WERI-Rb-1 (cell line): ENCODE measurements around the gene ABO.
"Not testable (repeated sequence)": the region's sequence is repeated elsewhere in the genome, so short reads cannot be mapped to it uniquely, and the experiment has no call there.

Experiments used
- DNase-seq: peaks from one replicate; pipeline ENCODE4 v3.0.0-alpha.2; 2020
- H3K27ac ChIP-seq: fragments of 250-450 bp; sonication (Bioruptor Pico); 2 replicates; pipeline ENCODE4 v1.5.1; 2020; ENCODE audit warnings: mild to moderate bottlenecking, moderate library complexity
- H3K27me3 ChIP-seq: fragments of 250-450 bp; sonication (Bioruptor Pico); 2 replicates; pipeline ENCODE4 v1.5.1; 2021; ENCODE audit warnings: mild to moderate bottlenecking, low read depth, moderate library complexity; ENCODE audit not compliant: insufficient read depth, severe bottlenecking
- H3K36me3 ChIP-seq: fragments of 250-450 bp; sonication (Bioruptor Pico); 2 replicates; pipeline ENCODE4 v1.5.1; 2020; ENCODE audit warnings: mild to moderate bottlenecking, moderate library complexity
- H3K4me3 ChIP-seq: 2 replicates; pipeline ENCODE4 v1.5.1; 2011; ENCODE audit warnings: low read depth, mild to moderate bottlenecking, control low read depth, low read length
- H3K9me3 ChIP-seq: fragments of 250-450 bp; sonication (Bioruptor Pico); 2 replicates; pipeline ENCODE4 v1.5.1; 2021; ENCODE audit warnings: mild to moderate bottlenecking, moderate library complexity; ENCODE audit not compliant: severe bottlenecking
- TF ChIP-seq, protein P1 (sequence below): IDR thresholded peaks from 2 replicates; pipeline ENCODE4 v1.5.1; 2011; ENCODE audit warnings: low read depth, mild to moderate bottlenecking, control low read depth, inconsistent platforms, low read length

Gene ABO

DNA sequence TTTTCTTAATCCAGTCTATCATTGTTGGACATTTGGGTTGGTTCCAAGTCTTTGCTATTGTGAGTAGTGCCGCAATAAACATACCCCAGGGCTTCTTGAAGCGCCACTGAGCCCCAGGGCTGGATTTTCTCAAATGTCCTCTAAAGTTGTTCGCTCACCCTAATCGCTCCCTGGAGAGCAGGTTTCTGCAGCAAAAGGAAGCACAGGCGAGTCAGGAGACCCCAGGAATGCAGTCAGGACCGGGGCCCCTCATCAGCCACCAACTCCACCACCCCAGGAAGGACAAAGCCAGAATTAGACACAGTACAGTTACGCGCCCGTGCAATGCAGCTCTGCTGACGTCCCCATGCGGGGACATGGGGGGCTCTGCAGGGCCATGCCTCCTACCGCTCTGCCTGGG lies 50.2 kb downstream of the ABO start:
- no peaks in the 10 kb centered on the region for H3K9me3 ChIP-seq
- no peak overlapping the region for H3K27ac ChIP-seq
- no peaks in the 10 kb centered on the region for H3K27me3 ChIP-seq
- no peak for DNase-seq
- H3K36me3 ChIP-seq, result no peaks in the 10 kb centered on the region
- H3K4me3 ChIP-seq, result no peak overlapping the region
- TF ChIP-seq, protein P1, sequence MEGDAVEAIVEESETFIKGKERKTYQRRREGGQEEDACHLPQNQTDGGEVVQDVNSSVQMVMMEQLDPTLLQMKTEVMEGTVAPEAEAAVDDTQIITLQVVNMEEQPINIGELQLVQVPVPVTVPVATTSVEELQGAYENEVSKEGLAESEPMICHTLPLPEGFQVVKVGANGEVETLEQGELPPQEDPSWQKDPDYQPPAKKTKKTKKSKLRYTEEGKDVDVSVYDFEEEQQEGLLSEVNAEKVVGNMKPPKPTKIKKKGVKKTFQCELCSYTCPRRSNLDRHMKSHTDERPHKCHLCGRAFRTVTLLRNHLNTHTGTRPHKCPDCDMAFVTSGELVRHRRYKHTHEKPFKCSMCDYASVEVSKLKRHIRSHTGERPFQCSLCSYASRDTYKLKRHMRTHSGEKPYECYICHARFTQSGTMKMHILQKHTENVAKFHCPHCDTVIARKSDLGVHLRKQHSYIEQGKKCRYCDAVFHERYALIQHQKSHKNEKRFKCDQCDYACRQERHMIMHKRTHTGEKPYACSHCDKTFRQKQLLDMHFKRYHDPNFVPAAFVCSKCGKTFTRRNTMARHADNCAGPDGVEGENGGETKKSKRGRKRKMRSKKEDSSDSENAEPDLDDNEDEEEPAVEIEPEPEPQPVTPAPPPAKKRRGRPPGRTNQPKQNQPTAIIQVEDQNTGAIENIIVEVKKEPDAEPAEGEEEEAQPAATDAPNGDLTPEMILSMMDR, result no peak

GRCh38 chr9:133223159-133223756 lies 51.7 kb downstream of the ABO start:
- DNase-seq, H3K36me3 ChIP-seq, H3K27me3 ChIP-seq, H3K4me3 ChIP-seq, H3K9me3 ChIP-seq, H3K27ac ChIP-seq: not testable (repeated sequence)

- not testable (repeated sequence) for DNase-seq, H3K9me3 ChIP-seq, H3K36me3 ChIP-seq, H3K27me3 ChIP-seq, H3K4me3 ChIP-seq, H3K27ac ChIP-seq
Observed at GRCh38 chr9:133221994-133222393, 53.0 kb downstream of the ABO start.

DNA sequence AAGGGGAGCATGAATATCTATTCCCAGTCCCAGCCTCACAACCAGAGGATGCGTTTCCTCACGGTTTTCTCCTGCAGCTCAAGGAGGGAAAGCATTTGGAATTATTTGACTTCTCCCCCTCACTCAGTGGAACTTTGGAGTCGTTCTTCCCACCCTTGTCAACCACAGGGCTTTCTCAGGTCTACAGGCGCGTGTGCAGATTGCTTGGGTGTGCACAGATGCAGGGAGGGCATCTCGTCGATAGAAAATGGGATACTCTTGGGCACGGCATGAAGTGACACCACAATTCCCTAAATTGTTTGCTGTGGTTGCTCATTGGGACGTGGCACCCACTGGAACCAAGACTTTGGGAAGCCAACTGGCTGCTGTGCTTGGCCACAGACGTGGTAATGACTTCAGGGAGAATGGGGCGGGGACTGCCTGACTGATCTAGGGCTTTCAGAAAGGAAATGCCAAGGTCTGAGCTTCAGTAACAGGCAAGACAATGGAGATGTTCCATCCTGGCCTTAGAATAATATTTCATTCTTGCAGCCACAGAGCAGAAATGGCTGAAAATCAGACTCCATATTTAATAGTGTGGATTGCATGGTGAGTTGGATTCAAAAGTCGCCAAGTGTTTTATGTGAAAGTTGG lies 53.7 kb downstream of the ABO start:
- TF ChIP-seq, protein P1, result no peak
- Histone ChIP-seq H3K9me3 (no peaks in the 10 kb centered on the region), H3K27ac (no peak overlapping the region), H3K4me3 (no peak overlapping the region), H3K36me3 (no peaks in the 10 kb centered on the region), H3K27me3 (no peaks in the 10 kb centered on the region)
- no peak for DNase-seq

- H3K27me3 ChIP-seq, DNase-seq, H3K36me3 ChIP-seq, H3K27ac ChIP-seq, H3K4me3 ChIP-seq, H3K9me3 ChIP-seq: not testable (repeated sequence)
Observed at GRCh38 chr9:133218049-133218975, 56.7 kb downstream of the ABO start.

DNA sequence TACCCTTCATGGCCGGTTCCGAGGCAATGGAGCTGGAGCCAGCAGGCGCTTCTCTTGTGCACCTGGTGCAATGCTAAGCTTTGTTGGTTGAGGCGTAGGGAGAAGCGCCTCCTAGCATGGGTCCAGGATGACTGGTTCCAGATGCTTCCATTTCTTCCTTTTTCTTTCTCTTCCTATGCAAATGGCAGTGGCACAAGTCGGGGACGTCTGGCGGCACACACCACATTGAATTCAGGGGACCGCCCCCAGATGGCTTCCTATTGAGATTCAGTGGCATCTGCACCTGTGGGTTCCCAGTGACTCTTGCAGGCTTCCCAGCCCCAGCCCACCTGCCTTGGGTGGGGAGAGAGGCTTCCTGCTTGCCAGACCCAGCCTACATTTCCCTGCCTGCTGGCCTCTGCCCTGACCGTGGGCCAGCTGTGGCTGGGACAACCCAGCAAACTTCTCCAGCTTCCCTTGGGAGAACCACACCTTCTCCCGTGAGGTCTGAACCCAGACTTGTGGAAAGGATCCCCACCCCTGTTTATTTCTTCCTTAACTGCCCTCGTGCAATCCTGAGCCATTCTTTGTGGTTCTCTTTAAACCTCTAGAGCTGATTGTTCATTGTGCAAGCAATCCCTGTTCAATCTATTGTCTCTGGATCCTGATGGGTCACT lies 57.5 kb downstream of the ABO start:
- not testable (repeated sequence) for H3K4me3 ChIP-seq, H3K27ac ChIP-seq, DNase-seq, H3K36me3 ChIP-seq, H3K9me3 ChIP-seq, H3K27me3 ChIP-seq

- not testable (repeated sequence) for DNase-seq, H3K27ac ChIP-seq, H3K36me3 ChIP-seq, H3K4me3 ChIP-seq, H3K27me3 ChIP-seq, H3K9me3 ChIP-seq
Observed at GRCh38 chr9:133214276-133214675, 60.7 kb downstream of the ABO start.

DNA sequence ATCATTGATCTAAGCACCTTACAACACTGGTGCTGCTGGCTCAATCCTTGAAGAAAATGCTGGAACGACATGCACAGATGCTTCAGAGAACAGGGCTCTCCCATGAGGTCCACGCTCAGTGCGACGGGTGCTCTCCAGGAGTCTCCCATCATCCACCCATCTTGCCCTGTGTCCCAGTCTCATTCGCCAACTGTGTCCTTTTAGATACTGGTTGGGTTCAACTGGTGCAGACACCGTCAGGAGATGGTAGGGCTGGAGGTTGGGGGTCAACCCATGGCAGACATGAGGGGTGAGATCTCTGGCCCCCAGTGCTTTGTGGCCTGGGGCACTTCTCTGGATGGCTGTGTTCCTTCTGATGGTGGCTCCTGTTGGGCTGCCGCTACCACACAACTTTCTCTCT lies 64.4 kb downstream of the ABO start:
- Histone ChIP-seq H3K36me3 (no peaks in the 10 kb centered on the region), H3K27me3 (peaks cover 6% of the 10 kb centered on the region), H3K4me3 (no peak overlapping the region), H3K27ac (no peak overlapping the region), H3K9me3 (peaks cover 6% of the 10 kb centered on the region)
- TF ChIP-seq, protein P1, result no peak
- no peak for DNase-seq
